ENCODE results near the gene PHF2. TPM values are rescaled to one million over a fixed set of nuclear protein-coding genes. Genes with fewer than 3 reads are reported as not detected.
"Not testable (repeated sequence)": the region's sequence is repeated elsewhere in the genome, so short reads cannot be mapped to it uniquely, and the experiment has no call there.

The PHF2 gene
- total RNA-seq, 1 donor from 2014 or later: 12.1 TPM

DNA sequence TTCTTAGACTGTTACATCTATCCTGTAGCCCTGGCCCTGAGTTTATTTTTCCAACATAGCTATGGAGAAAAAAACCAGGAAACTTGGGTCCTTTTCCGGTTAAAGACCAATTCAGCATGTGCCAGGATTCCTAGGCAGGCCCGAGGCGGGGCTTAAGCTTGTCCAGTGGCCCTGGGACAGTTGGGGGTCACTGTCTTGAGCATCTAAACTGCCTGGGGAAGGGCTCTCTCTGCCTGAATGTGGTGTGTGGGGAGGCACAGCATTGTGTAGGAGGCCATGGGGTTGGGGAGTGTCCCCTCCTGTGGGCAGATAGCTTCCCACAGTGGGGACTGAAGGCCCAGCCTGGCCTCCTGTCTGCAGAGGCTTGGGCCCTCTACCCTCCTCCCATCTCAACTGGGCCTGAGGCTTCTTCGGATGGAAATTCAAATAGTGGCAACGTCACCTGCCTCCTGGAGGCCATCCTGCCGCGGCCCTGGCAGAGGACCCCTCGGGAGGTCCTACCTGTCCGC, 88.8 kb downstream of the PHF2 start:
- no peak for DNase-seq (ENCODE audit: low read depth)

DNA sequence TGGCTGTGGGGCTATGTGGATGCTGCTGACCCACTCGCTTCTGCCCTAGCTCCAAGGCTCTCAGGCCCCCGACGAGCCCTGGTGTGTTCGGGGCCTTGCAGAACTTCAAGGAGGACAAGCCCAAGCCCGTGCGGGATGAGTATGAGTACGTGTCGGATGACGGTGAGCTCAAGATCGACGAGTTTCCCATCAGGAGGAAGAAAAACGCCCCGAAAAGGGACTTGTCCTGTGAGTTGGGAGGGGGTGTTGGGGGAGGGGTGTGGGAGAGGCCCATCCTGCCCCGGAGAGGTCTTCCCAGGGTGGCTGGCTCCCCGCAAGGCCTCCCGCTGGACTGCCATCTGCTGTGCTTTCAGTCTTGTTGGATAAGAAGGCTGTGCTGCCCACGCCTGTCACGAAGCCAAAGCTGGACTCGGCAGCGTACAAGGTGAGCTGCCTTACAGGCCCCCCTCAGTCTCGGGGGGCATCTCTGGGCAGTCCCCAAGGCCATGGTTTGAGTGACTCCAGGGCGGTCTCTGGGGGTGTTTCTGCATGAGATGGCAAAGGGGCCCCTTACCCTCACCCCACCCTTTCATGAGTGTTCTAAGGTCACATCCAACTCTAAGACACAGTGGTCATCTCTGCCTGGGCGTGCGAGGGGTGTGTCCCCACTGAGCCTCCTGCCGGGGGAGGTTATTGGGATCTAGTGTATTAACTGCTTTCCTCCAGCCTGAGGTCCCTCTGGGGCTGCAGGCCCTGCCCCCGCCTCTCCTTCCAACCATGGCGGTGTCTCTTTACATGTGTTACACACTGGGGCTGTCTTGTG, 89.5 kb downstream of the PHF2 start:
- Mint-ChIP-seq H3K27ac (ENCODE audit: unreplicated experiment) (no peak overlapping the region), H3K4me1 (ENCODE audit: low read depth, unreplicated experiment) (no peaks in the 10 kb centered on the region), H3K4me3 (ENCODE audit: unreplicated experiment) (no peak overlapping the region), H3K36me3 (ENCODE audit: low read depth, unreplicated experiment) (peaks cover 5% of the 10 kb centered on the region), H3K9me3 (ENCODE audit: unreplicated experiment) (no peaks in the 10 kb centered on the region), H3K27me3 (ENCODE audit: low read depth, unreplicated experiment) (no peaks in the 10 kb centered on the region)
- Histone ChIP-seq H3K27ac (ENCODE audit: low read depth, low read length) (no peak overlapping the region), H3K36me3 (ENCODE audit: insufficient read depth, low read length) (no peaks in the 10 kb centered on the region), H3K4me2 (ENCODE audit: low read length) (no peak overlapping the region), H3K27me3 (ENCODE audit: insufficient read depth, low read length) (no peaks in the 10 kb centered on the region), H3K9me3 (ENCODE audit: insufficient read depth, low read depth, low read length) (no peaks in the 10 kb centered on the region), H3K9ac (ENCODE audit: low read length) (no peak overlapping the region), H2AFZ (ENCODE audit: low read depth, low read length) (no peak overlapping the region), H3K4me1 (ENCODE audit: insufficient read depth, low read length) (no peaks in the 10 kb centered on the region), H3K79me2 (ENCODE audit: insufficient read depth, low read length) (no peaks in the 10 kb centered on the region), H4K20me1 (ENCODE audit: insufficient read depth, low read length) (peaks cover 16% of the 10 kb centered on the region), H3K4me3 (ENCODE audit: insufficient read depth, low read depth, low read length) (no peak overlapping the region)
- no peak for DNase-seq (ENCODE audit: low read depth)
- FAIRE-seq: no peak
- TF ChIP-seq EZH2 (IDR thresholded peaks at IDR 0.05; ENCODE audit: insufficient read depth, low read length): no peak
- TF ChIP-seq, protein P1, sequence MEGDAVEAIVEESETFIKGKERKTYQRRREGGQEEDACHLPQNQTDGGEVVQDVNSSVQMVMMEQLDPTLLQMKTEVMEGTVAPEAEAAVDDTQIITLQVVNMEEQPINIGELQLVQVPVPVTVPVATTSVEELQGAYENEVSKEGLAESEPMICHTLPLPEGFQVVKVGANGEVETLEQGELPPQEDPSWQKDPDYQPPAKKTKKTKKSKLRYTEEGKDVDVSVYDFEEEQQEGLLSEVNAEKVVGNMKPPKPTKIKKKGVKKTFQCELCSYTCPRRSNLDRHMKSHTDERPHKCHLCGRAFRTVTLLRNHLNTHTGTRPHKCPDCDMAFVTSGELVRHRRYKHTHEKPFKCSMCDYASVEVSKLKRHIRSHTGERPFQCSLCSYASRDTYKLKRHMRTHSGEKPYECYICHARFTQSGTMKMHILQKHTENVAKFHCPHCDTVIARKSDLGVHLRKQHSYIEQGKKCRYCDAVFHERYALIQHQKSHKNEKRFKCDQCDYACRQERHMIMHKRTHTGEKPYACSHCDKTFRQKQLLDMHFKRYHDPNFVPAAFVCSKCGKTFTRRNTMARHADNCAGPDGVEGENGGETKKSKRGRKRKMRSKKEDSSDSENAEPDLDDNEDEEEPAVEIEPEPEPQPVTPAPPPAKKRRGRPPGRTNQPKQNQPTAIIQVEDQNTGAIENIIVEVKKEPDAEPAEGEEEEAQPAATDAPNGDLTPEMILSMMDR (IDR thresholded peaks at IDR 0.05; ENCODE audit: insufficient read depth, low read depth, low read length): no peak

More for the DNA sequence above, 88.8 kb downstream of the PHF2 start:
- Histone ChIP-seq H3K9ac (ENCODE audit: low read length) (no peak overlapping the region), H4K20me1 (ENCODE audit: insufficient read depth, low read length) (peaks cover 11% of the 10 kb centered on the region), H3K79me2 (ENCODE audit: insufficient read depth, low read length) (no peaks in the 10 kb centered on the region), H3K36me3 (ENCODE audit: insufficient read depth, low read length) (no peaks in the 10 kb centered on the region), H3K4me1 (ENCODE audit: insufficient read depth, low read length) (no peaks in the 10 kb centered on the region), H3K27me3 (ENCODE audit: insufficient read depth, low read length) (no peaks in the 10 kb centered on the region), H2AFZ (ENCODE audit: low read depth, low read length) (no peak overlapping the region), H3K27ac (ENCODE audit: low read depth, low read length) (no peak overlapping the region), H3K9me3 (ENCODE audit: insufficient read depth, low read depth, low read length) (no peaks in the 10 kb centered on the region), H3K4me3 (ENCODE audit: insufficient read depth, low read depth, low read length) (no peak overlapping the region), H3K4me2 (ENCODE audit: low read length) (no peak overlapping the region)
- Mint-ChIP-seq H3K27me3 (ENCODE audit: low read depth, unreplicated experiment) (no peaks in the 10 kb centered on the region), H3K4me3 (ENCODE audit: unreplicated experiment) (no peak overlapping the region), H3K27ac (ENCODE audit: unreplicated experiment) (no peak overlapping the region), H3K36me3 (ENCODE audit: low read depth, unreplicated experiment) (peaks cover 5% of the 10 kb centered on the region), H3K9me3 (ENCODE audit: unreplicated experiment) (no peaks in the 10 kb centered on the region), H3K4me1 (ENCODE audit: low read depth, unreplicated experiment) (no peaks in the 10 kb centered on the region)
- TF ChIP-seq EZH2 (IDR thresholded peaks at IDR 0.05; ENCODE audit: insufficient read depth, low read length): no peak
- TF ChIP-seq, protein P1 (IDR thresholded peaks at IDR 0.05; ENCODE audit: insufficient read depth, low read depth, low read length): no peak
- no peak for FAIRE-seq

DNA sequence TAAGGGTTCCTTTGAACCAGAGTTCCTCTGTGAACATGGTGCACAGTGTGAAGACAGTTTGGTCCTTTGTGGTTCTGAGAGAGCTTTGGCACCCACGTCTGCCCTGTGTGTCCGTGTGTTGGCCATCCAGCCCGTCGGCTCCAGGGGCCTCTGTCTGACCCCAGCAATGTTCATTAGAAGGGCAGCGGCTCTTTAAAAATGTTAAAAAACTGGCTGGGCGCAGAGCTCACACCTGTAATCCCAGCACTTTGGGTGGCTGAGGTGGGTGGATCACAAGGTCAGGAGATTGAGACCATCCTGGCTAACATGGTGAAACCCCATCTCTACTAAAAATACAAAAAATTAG, 90.0 kb downstream of the PHF2 start:
- H3K4me1 Mint-ChIP-seq (ENCODE audit: low read depth, unreplicated experiment); H3K9me3 ChIP-seq (ENCODE audit: insufficient read depth, low read depth, low read length); H3K9ac ChIP-seq (ENCODE audit: low read length); DNase-seq (ENCODE audit: low read depth); H3K27ac ChIP-seq (ENCODE audit: low read depth, low read length); H3K4me2 ChIP-seq (ENCODE audit: low read length); FAIRE-seq; H3K9me3 Mint-ChIP-seq (ENCODE audit: unreplicated experiment); H3K79me2 ChIP-seq (ENCODE audit: insufficient read depth, low read length); H3K27me3 Mint-ChIP-seq (ENCODE audit: low read depth, unreplicated experiment); H3K36me3 ChIP-seq (ENCODE audit: insufficient read depth, low read length); H3K27me3 ChIP-seq (ENCODE audit: insufficient read depth, low read length); H3K36me3 Mint-ChIP-seq (ENCODE audit: low read depth, unreplicated experiment); H3K4me3 ChIP-seq (ENCODE audit: insufficient read depth, low read depth, low read length); H3K4me3 Mint-ChIP-seq (ENCODE audit: unreplicated experiment); H3K27ac Mint-ChIP-seq (ENCODE audit: unreplicated experiment); H2AFZ ChIP-seq (ENCODE audit: low read depth, low read length); H3K4me1 ChIP-seq (ENCODE audit: insufficient read depth, low read length): not testable (repeated sequence)
- H4K20me1 ChIP-seq (ENCODE audit: insufficient read depth, low read length): peaks cover 21% of the 10 kb centered on the region
